Measurements from ENCODE around the gene PXMP4.

Gene PXMP4

GRCh38 chr20:33731693-33732165 lies 11.6 kb upstream of the PXMP4 start, which contains the start of gene ZNF341 (continued):
- TF ChIP-seq ZNF121 (tag by site-specific recombination; IDR thresholded peaks at IDR 0.05) (no peak), ZNF654 (tag by site-specific recombination; IDR thresholded peaks at IDR 0.05; ENCODE audit: low read depth) (peak; percentile 52), ZBTB7A (tag by site-specific recombination; IDR thresholded peaks at IDR 0.05; ENCODE audit: low read depth) (peak; percentile 71), ZNF621 (tag by site-specific recombination; IDR thresholded peaks at IDR 0.05) (no peak), ZNF138 (tag by site-specific recombination; IDR thresholded peaks at IDR 0.05; ENCODE audit: borderline replicate concordance) (no peak), ZNF23 (tag by site-specific recombination; IDR thresholded peaks at IDR 0.05; ENCODE audit: borderline replicate concordance) (no peak), ZNF843 (tag by site-specific recombination; IDR thresholded peaks at IDR 0.05) (no peak), SETDB1 (IDR thresholded peaks at IDR 0.05; ENCODE audit: insufficient read length, low read length) (no peak), PBX3 (CRISPR knock-in tag; IDR thresholded peaks at IDR 0.05) (no peak), ZNF707 (tag by site-specific recombination; IDR thresholded peaks at IDR 0.05) (no peak), ZNF140 (tag by site-specific recombination; IDR thresholded peaks at IDR 0.05) (no peak), ZNF701 (tag by site-specific recombination; IDR thresholded peaks at IDR 0.05) (no peak), ZNF776 (tag by site-specific recombination; IDR thresholded peaks at IDR 0.05; ENCODE audit: borderline replicate concordance) (no peak), SP3 (tag by site-specific recombination; IDR thresholded peaks at IDR 0.05) (0 out of 2 replicates have a peak, but pooled peaks have one; percentile 31), ZSCAN30 (tag by site-specific recombination; IDR thresholded peaks at IDR 0.05) (0 out of 2 replicates have a peak, but pooled peaks have one; percentile 2), OSR2 (tag by site-specific recombination; IDR thresholded peaks at IDR 0.05) (no peak), ZNF548 (tag by site-specific recombination; IDR thresholded peaks at IDR 0.05) (no peak), ZFHX2 (tag by site-specific recombination; conservative IDR thresholded peaks at IDR 0.05) (no peak), ZNF16 (tag by site-specific recombination; IDR thresholded peaks at IDR 0.05; ENCODE audit: low read depth) (no peak), ZNF175 (tag by site-specific recombination; IDR thresholded peaks at IDR 0.05) (no peak), HOXD13 (CRISPR knock-in tag; IDR thresholded peaks at IDR 0.05; ENCODE audit: borderline replicate concordance) (no peak), PATZ1 (tag by site-specific recombination; IDR thresholded peaks at IDR 0.05) (peak; percentile 66), ZNF610 (tag by site-specific recombination; IDR thresholded peaks at IDR 0.05; ENCODE audit: borderline replicate concordance) (no peak), ZNF146 (tag by site-specific recombination; IDR thresholded peaks at IDR 0.05) (no peak), ZNF280C (tag by site-specific recombination; IDR thresholded peaks at IDR 0.05) (no peak), MEIS1 (CRISPR knock-in tag; IDR thresholded peaks at IDR 0.05; ENCODE audit: borderline replicate concordance) (no peak), ZNF280D (tag by site-specific recombination; IDR thresholded peaks at IDR 0.05) (no peak), ZNF202 (tag by site-specific recombination; IDR thresholded peaks at IDR 0.05; ENCODE audit: borderline replicate concordance) (no peak), ZEB2 (tag by site-specific recombination; IDR thresholded peaks at IDR 0.05) (peak; percentile 76), ZNF155 (tag by site-specific recombination; IDR thresholded peaks at IDR 0.05) (no peak), INSM2 (tag by site-specific recombination; IDR thresholded peaks at IDR 0.05) (0 out of 2 replicates have a peak, but pooled peaks have one; percentile 45), ZNF629 (tag by site-specific recombination; IDR thresholded peaks at IDR 0.05) (peak; percentile 35; the same call in 1 of the 2 replicates), KLF1 (tag by site-specific recombination; IDR thresholded peaks at IDR 0.05) (no peak)

Measured in HEK293 (cell line).